Measurements from ENCODE around the gene ADH6.
"Not testable (repeated sequence)": the region's sequence is repeated elsewhere in the genome, so short reads cannot be mapped to it uniquely, and the experiment has no call there.

ADH6 gene

GRCh38 chr4:99190336-99190735 lies 28.7 kb downstream of the ADH6 start:
- DNase-seq, result no peak

- DNase-seq, result not testable (repeated sequence)
Measured at GRCh38 chr4:99189900-99190299, 29.1 kb downstream of the ADH6 start.

- no peak for DNase-seq
Measured at GRCh38 chr4:99186029-99186428, 33.0 kb downstream of the ADH6 start.

GRCh38 chr4:99185581-99185980 lies 33.5 kb downstream of the ADH6 start:
- DNase-seq, result no peak

- DNase-seq, result no peak
Measured at GRCh38 chr4:99180382-99181070, 38.5 kb downstream of the ADH6 start.

- no peak for DNase-seq
Measured at GRCh38 chr4:99179626-99180025, 39.4 kb downstream of the ADH6 start.

GRCh38 chr4:99179178-99179577 lies 39.9 kb downstream of the ADH6 start:
- no peak for DNase-seq

GRCh38 chr4:99166544-99166943 lies 52.5 kb downstream of the ADH6 start:
- DNase-seq, result no peak

- DNase-seq, result no peak
Measured at GRCh38 chr4:99165978-99166377, 53.1 kb downstream of the ADH6 start.

GRCh38 chr4:99161373-99162099 lies 57.5 kb downstream of the ADH6 start:
- no peak for DNase-seq

GRCh38 chr4:99159699-99160098 lies 59.3 kb downstream of the ADH6 start:
- DNase-seq, result no peak

- no peak for DNase-seq
Measured at GRCh38 chr4:99157478-99157935, 61.5 kb downstream of the ADH6 start.

- DNase-seq, result no peak
Measured at GRCh38 chr4:99156992-99157391, 62.1 kb downstream of the ADH6 start.

- no peak for DNase-seq
Measured at GRCh38 chr4:99154658-99155342, 64.2 kb downstream of the ADH6 start.

Data from anterior cingulate cortex (tissue), 58 donors.